SK-N-MC (cell line): ENCODE data around the gene OVOL3.
A peak's percentile ranks its signal among the peaks of the same experiment; 100 is the strongest.
"Not testable (repeated sequence)": the region's sequence is repeated elsewhere in the genome, so short reads cannot be mapped to it uniquely, and the experiment has no call there.

ENCODE experiments used
- DNase-seq: peaks from one replicate; pipeline ENCODE4 v3.0.0-alpha.2; 2011; ENCODE audit warnings: low read depth, low spot score
- H3K27ac ChIP-seq: fragments of 200-600 bp; sonication (generic); 2 replicates; pipeline ENCODE4 v1.5.1; 2016; ENCODE audit warnings: mixed run types
- H3K36me3 ChIP-seq: fragments of 200-600 bp; sonication (generic); 2 replicates; pipeline ENCODE4 v1.6.1; 2017; ENCODE audit warnings: antibody characterized with exemption, low read length, mixed read lengths; ENCODE audit not compliant: insufficient read depth
- H3K4me3 ChIP-seq: fragments of 200-600 bp; sonication (generic); 2 replicates; pipeline ENCODE4 v1.5.1; 2016
- H3K9ac ChIP-seq: fragments of 200-600 bp; sonication (generic); 2 replicates; pipeline ENCODE4 v1.8.0; 2017; ENCODE audit warnings: mixed run types, mixed read lengths; ENCODE audit not compliant: insufficient read length
- H3K9me3 ChIP-seq: fragments of 200-600 bp; sonication (generic); 2 replicates; pipeline ENCODE4 v1.6.1; 2017; ENCODE audit warnings: low read depth, mild to moderate bottlenecking, antibody characterized with exemption, low read length, moderate library complexity, mixed read lengths
- EZH2 ChIP-seq: fragments of 200-600 bp; sonication (generic); IDR thresholded peaks from one replicate; pipeline ENCODE4 v1.6.1; 2017; ENCODE audit warnings: antibody characterized with exemption
- FOXP2 ChIP-seq: optimal IDR thresholded peaks from 2 replicates; pipeline ENCODE3; 2011; ENCODE audit warnings: mild to moderate bottlenecking, moderate library complexity; ENCODE audit not compliant: insufficient read depth; ENCODE audit errors: extremely low read length, control extremely low read depth
- POLR2AphosphoS5 ChIP-seq: IDR thresholded peaks from 2 replicates; pipeline ENCODE4 v1.6.1; 2012; ENCODE audit warnings: mild to moderate bottlenecking, low read depth, low read length, borderline replicate concordance

OVOL3 gene

DNA sequence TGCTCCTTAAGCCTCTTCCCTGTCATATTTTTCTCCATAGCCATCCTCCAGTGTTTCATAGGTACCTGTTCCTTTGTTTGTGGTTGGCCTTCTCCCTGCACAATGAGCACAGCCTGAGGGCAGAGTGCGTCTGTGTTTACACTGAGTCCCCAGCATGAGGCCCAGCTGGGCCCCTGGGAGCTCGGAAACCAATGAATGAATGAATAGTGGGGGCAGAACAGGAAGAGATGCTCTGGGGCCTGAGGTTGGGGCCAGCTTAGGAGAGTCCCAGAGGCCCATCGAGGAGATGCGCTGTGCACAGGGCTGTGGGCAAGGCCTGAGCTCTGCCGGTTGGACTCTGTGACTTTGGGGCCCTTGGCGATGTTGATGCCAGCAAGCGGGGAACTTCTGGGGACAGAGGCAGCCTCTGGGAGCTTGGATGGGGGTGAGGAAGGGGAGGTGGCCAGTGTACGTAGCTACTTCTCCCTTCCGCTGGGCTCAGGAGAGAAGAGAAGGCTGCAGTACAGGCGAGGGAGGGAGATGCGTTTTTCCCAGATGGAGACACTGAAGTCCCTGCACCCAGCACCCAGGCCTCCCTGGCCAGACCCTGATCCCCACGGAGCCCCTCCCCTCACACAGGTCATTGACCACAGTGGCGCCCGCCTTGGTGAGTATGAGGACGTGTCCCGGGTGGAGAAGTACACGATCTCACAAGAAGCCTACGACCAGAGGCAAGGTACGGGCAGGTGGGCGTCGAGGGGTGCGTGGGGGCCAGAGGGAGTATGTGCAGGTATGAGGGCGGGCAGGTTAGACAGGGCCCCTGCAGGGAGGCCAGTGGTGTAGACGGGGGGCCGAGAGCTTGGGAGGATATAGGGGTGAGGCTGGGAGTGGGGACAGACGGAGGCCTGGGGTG lies 9.4 kb downstream of the OVOL3 start:
- DNase-seq, result no peak
- peak overlapping the region; percentile 55 for H3K9ac ChIP-seq
- TF ChIP-seq POLR2AphosphoS5 (no peak), FOXP2 (no peak), EZH2 (no peak)
- H3K36me3 ChIP-seq, result peaks cover 6% of the 10 kb centered on the region; the same call in 1 of the 2 replicates
- no peaks in the 10 kb centered on the region for H3K9me3 ChIP-seq
- H3K4me3 ChIP-seq, result no peak overlapping the region
- no peak overlapping the region for H3K27ac ChIP-seq

DNA sequence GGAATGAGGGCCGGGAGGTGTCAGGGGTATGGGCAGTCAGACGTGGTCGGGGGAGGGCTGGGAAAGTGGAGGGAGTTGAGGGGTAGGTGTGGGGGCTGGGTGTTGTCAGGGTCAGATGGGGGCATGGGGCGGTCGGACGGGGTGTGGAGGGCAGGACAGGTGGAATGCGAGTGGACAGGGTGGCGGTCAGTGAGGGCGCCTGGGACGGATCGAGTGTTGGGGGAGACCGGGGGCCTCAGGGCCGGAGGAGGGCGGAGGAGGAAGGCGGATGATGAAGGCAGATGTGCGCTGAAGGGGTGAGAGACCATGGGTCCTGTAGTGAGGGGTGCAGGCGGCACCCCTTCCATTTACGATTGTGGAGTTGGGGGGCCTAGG lies 10.0 kb downstream of the OVOL3 start:
- H3K9ac ChIP-seq, result no peak overlapping the region
- no peak overlapping the region for H3K4me3 ChIP-seq
- TF ChIP-seq POLR2AphosphoS5 (no peak), FOXP2 (no peak), EZH2 (no peak)
- H3K36me3 ChIP-seq, result peaks cover 6% of the 10 kb centered on the region; the same call in 1 of the 2 replicates
- no peak for DNase-seq
- no peak overlapping the region for H3K27ac ChIP-seq
- H3K9me3 ChIP-seq, result no peaks in the 10 kb centered on the region

DNA sequence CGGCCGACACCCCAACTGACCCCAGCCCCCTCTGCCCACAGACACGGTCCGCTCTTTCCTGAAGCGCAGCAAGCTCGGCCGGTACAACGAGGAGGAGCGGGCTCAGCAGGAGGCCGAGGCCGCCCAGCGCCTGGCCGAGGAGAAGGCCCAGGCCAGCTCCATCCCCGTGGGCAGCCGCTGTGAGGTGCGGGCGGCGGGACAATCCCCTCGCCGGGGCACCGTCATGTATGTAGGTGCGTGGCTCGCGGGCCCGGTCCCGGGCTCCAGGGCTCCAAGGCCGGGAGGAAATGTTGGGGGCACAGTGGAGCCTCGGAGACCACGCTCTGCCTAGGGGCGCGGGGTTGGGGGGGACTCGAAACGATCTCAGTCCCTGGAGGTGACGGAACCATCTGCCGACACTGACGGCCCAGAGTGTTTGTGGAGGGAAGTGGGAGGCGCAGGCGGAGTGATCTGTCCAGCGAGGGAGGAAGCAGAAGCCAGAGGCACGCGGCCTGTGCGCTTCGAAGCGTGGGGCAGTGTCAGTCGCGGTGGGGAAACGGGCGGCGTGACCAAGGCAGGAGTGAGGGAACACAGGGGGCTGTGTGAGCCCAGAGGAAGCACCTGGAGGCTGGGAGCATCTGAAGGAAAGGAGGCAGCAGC lies 10.7 kb downstream of the OVOL3 start:
- no peak for DNase-seq
- Histone ChIP-seq H3K4me3 (no peak overlapping the region), H3K36me3 (peaks cover 6% of the 10 kb centered on the region; the same call in 1 of the 2 replicates), H3K9me3 (no peaks in the 10 kb centered on the region), H3K27ac (no peak overlapping the region), H3K9ac (no peak overlapping the region)
- TF ChIP-seq POLR2AphosphoS5 (no peak), FOXP2 (no peak), EZH2 (no peak)

DNA sequence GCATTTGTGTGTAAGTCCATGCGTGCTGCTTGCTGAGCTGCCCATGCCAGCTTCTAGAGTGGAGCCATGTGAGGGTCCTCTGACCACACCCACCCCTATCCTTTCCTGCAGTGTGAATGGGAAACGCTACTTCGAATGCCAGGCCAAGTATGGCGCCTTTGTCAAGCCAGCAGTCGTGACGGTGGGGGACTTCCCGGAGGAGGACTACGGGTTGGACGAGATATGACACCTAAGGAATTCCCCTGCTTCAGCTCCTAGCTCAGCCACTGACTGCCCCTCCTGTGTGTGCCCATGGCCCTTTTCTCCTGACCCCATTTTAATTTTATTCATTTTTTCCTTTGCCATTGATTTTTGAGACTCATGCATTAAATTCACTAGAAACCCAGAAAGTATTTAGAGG lies 14.6 kb downstream of the OVOL3 start:
- H3K36me3 ChIP-seq, result no peaks in the 10 kb centered on the region; the same call in 1 of the 2 replicates
- no peak for DNase-seq
- H3K4me3 ChIP-seq, result no peak overlapping the region
- no peaks in the 10 kb centered on the region for H3K9me3 ChIP-seq
- H3K9ac ChIP-seq, result no peak overlapping the region
- H3K27ac ChIP-seq, result no peak overlapping the region
- TF ChIP-seq FOXP2 (no peak), POLR2AphosphoS5 (no peak), EZH2 (no peak)

DNA sequence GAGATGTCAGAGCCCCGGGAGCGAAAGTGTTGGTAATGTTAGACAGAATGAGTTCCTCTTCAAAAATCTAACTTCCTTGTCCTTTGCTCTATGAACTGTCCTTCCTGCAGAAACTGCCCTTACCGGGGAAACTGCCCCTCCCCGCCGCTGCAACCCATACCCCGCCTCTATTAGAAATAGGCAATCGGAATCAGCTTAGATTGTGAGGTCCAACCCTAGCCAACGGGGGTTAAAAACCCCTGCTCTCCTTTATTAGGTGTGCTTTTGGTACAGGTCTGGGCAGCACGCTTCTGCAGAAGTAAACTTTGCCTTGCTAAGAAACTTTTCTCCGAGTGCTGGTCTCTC lies 17.4 kb downstream of the OVOL3 start:
- no peak for TF ChIP-seq FOXP2
- TF ChIP-seq EZH2, result no peak
- no peak for TF ChIP-seq POLR2AphosphoS5
- Histone ChIP-seq H3K27ac (peak overlapping the region; percentile 83), H3K9me3 (no peaks in the 10 kb centered on the region), H3K36me3 (no peaks in the 10 kb centered on the region; the same call in 1 of the 2 replicates), H3K4me3 (peak overlapping the region; percentile 77), H3K9ac (peak overlapping the region; percentile 56)
- DNase-seq, result no peak

DNA sequence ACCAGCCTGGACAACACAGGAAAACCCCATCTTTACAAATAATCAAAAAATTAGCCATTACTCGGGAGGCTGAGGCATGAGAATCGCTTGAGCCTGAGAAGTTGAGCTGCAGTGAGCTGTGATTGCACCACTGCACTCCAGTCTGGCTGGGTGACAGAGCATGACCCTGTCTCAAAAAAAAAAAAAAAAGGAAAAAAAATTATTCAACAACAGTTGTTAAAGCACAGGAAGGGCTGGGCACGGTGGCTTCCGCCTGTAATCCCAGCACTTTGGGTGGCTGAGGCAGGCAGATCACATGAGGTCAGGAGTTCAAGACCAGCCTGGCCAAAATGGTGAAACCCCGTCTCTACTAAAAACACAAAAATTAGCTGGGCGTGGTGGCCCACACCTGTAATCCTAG lies 20.3 kb downstream of the OVOL3 start:
- H3K27ac ChIP-seq, H3K9ac ChIP-seq, H3K9me3 ChIP-seq, DNase-seq, H3K36me3 ChIP-seq, H3K4me3 ChIP-seq: not testable (repeated sequence)

DNA sequence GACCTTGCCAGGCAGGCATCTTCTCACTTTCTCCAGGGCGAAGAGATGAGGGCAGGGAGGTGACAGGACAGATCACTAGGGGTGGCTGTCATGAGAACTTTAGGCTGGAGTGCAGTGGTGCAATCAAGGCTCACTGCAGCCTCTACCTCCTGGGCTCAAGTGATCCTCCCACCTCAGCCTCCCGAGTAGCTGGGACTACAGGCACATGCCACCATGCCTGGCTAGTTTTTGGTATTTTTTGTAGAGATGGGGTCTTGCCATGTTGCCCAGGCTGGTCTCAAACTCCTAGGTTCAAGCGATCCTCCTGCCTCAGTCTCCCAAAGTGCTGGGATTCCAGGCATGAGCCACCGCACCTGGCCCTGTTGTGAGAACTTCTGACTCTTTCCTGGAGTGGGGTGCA lies 23.9 kb downstream of the OVOL3 start:
- H3K27ac ChIP-seq, DNase-seq, H3K9ac ChIP-seq, H3K4me3 ChIP-seq, H3K9me3 ChIP-seq, H3K36me3 ChIP-seq: not testable (repeated sequence)

DNA sequence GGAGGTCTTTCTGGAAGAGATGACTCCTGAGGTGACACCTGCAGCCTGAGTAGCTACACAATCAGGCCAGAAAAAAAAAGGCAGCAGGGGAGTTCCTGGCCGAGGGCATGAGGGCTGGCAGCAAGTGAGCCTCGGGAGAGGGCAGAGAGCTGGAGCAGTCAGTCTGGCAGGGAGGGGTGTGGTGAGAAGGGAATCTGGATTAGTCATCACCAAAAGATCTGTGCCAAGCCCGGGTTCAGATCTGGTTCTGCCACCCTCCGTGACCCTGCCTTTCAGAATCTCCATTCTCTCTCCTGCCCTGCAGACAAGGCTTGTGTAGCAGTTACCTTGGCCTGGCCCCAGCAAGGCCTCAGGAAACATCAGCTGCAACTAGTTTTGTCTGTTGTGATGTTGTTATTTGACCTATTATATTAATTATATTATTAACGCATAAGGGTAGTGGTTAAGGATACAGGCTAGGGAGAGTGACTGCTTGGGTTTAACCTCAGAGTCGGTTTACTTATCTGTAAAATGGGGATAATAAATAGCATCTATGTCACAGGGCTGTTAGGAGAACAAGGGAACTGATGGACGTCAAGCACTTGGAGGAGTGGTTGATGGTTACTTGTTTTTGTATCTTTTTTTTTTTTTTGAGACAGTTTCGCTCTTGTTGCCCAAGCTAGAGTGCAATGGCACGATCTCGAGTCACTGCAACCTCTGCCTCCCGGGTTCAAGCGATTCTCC lies 26.2 kb downstream of the OVOL3 start:
- no peak overlapping the region for H3K4me3 ChIP-seq
- no peak for TF ChIP-seq EZH2
- no peak for TF ChIP-seq FOXP2
- TF ChIP-seq POLR2AphosphoS5, result no peak
- H3K9ac ChIP-seq, result no peak overlapping the region
- H3K36me3 ChIP-seq, result peaks cover 7% of the 10 kb centered on the region; the same call in 1 of the 2 replicates
- H3K9me3 ChIP-seq, result no peaks in the 10 kb centered on the region
- H3K27ac ChIP-seq, result no peak overlapping the region
- no peak for DNase-seq

DNA sequence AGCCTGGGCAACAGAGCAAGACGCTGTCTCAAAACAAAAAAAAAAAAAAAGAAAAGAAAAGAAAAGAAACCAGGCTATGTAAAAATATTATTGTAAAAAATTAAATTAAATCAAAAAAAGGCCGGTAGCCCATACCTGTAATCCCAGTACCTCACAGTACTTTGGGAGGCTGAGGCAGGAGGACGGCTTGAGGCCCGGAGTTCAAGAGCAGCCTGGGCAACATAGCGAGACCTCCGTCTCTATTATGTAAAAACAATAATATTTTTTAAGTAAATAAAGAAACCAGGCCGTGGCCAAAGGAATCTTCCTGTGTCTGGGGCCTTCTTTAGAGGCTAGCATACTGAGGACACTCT lies 28.2 kb downstream of the OVOL3 start:
- Histone ChIP-seq H3K36me3 (peaks cover 19% of the 10 kb centered on the region), H3K9me3 (no peaks in the 10 kb centered on the region), H3K27ac (no peak overlapping the region), H3K9ac (peak overlapping the region; percentile 87), H3K4me3 (peak overlapping the region; percentile 88)
- DNase-seq, result no peak
- TF ChIP-seq EZH2, result no peak
- no peak for TF ChIP-seq FOXP2
- TF ChIP-seq POLR2AphosphoS5, result no peak
